CD4-positive, alpha-beta T cell (primary cell): ENCODE results near the gene ARIH2. TPM values are rescaled to one million over a fixed set of nuclear protein-coding genes. Genes with fewer than 3 reads are reported as not detected.

Source experiments
- ATAC-seq: fragments of 200-7000 bp; cut with Tn5 transposase; one replicate; pipeline ENCODE4 v1.10.0; 2022; ENCODE audit warnings: mild to moderate bottlenecking; ENCODE audit not compliant: poor library complexity
- CTCF ChIA-PET: fragments of 350-600 bp; sonication (Branson Sonifier 250); formaldehyde crosslinking; loops from one replicate; lab custom pipeline; 2021; ENCODE audit warnings: antibody characterized with exemption, inconsistent platforms; lab: Charles Lee
- POLR2A ChIA-PET: fragments of 350-600 bp; sonication (Branson Sonifier 250); formaldehyde crosslinking; loops from one replicate; lab custom pipeline; 2021; ENCODE audit warnings: antibody characterized with exemption, inconsistent platforms; lab: Charles Lee
- DNase-seq, 14 experiments: peaks; one replicate each; pipeline ENCODE4 v3.0.0-alpha.2; 2013 to 2020; ENCODE audit warnings: mixed read lengths in 2 of 14
- H3K27ac ChIP-seq, 2 donors: one replicate each; pipeline versions ENCODE4 v1.5.1 to v1.7.0; 2013; ENCODE audit warnings: low read length in 2 of 2, low read depth in 1 of 2, mild to moderate bottlenecking in 1 of 2
- H3K27me3 ChIP-seq, 2 experiments: 1 replicate in 1 of 2; 2 replicates in 1 of 2; pipeline versions ENCODE4 v1.6.1 to v1.7.0; 2013; ENCODE audit warnings: low read length in 2 of 2, control low read depth in 1 of 2, mild to moderate bottlenecking in 1 of 2, moderate library complexity in 1 of 2; ENCODE audit not compliant: insufficient read depth in 2 of 2, control insufficient read depth in 1 of 2
- H3K36me3 ChIP-seq: one replicate; pipeline ENCODE4 v1.6.1; 2013; ENCODE audit warnings: low read length, control low read depth; ENCODE audit not compliant: insufficient read depth
- H3K4me1 ChIP-seq: one replicate; pipeline ENCODE4 v1.6.1; 2013; ENCODE audit warnings: low read length, control low read depth; ENCODE audit not compliant: insufficient read depth
- H3K4me3 ChIP-seq: one replicate; pipeline ENCODE4 v1.5.1; 2013; ENCODE audit warnings: mild to moderate bottlenecking, low read length, moderate library complexity
- H3K9me3 ChIP-seq, 2 experiments: 1 replicate in 1 of 2; 2 replicates in 1 of 2; pipeline versions ENCODE4 v1.6.1 to v1.7.0; 2013; ENCODE audit warnings: low read length in 2 of 2, mild to moderate bottlenecking in 2 of 2, control low read depth in 1 of 2, moderate library complexity in 1 of 2; ENCODE audit not compliant: control insufficient read depth in 1 of 2, insufficient read depth in 1 of 2
- H3K27ac Mint-ChIP-seq: one replicate; pipeline ENCODE4 v1.8.0; 2020; ENCODE audit warnings: mixed read lengths
- H3K27me3 Mint-ChIP-seq: one replicate; pipeline ENCODE4 v1.8.0; 2021; ENCODE audit warnings: mixed read lengths
- H3K36me3 Mint-ChIP-seq: one replicate; pipeline ENCODE4 v1.8.0; 2021; ENCODE audit warnings: low read depth, mixed read lengths
- H3K4me1 Mint-ChIP-seq: one replicate; pipeline ENCODE4 v1.8.0; 2021; ENCODE audit warnings: low read depth, mixed read lengths
- H3K4me3 Mint-ChIP-seq: one replicate; pipeline ENCODE4 v1.8.0; 2020; ENCODE audit warnings: mild to moderate bottlenecking, mixed read lengths
- H3K9me3 Mint-ChIP-seq: one replicate; pipeline ENCODE4 v1.8.0; 2020; ENCODE audit warnings: mixed read lengths
- CTCF ChIP-seq: fragments of 200-600 bp; IDR thresholded peaks from one replicate; pipeline ENCODE4 v1.8.0; 2022; ENCODE audit warnings: antibody characterized with exemption, mild to moderate bottlenecking
- intact Hi-C, 2 experiments: fragments of 100-400 bp; cut with DNase I in 1 of 2; cut with micrococcal nuclease in 1 of 2; formaldehyde crosslinking; loops; one replicate each; pipeline versions ENCODE4 v1.15.1 to v1.9.0; 2023 to 2025; cut with DNase I, micrococcal nuclease
- total RNA-seq, 174 experiments: library from RNA in 2 of 174; stranded (reverse) in 2 of 174; gene quantifications; one replicate each; pipeline ENCODE4 v1.2.3 and lab custom pipeline; 2021 to 2026

ARIH2 gene
- total RNA-seq, 2 experiments from 2014 or later, result 182 TPM

GRCh38 chr3:48989126-48989795 is 70.6 kb downstream of the ARIH2 start:
- intact Hi-C loops, result loop anchor here (2.0 to 10.0 kb wide), 5 partner anchors 32 to 456 kb away; partner anchors contain the start of genes IMPDH2 (in 2 of the 2), C3orf62 (in 1 of the 2) and QRICH1 (in 1 of the 2)
- peaks cover 40% of the 10 kb centered on the region for H3K4me1 Mint-ChIP-seq
- ATAC-seq, result no peak
- no peaks in the 10 kb centered on the region for H3K9me3 ChIP-seq
- no peaks in the 10 kb centered on the region for H3K27me3 Mint-ChIP-seq
- ChIA-PET CTCF (interaction anchor here (0.7 to 6.6 kb wide), 8 partner anchors 18 to 351 kb away, joined by 3 to 100 read pairs (median 10); partner anchors contain the start of genes DALRD3, IMPDH2, NCKIPSD and NDUFAF3), POLR2A (interaction anchor here (0.7 to 7.2 kb wide), 11 partner anchors 18 to 169 kb away, joined by 3 to 146 read pairs (median 7); partner anchors contain the start of genes DALRD3, IMPDH2, NDUFAF3 and QRICH1)
- peak overlapping the region; percentile 71 to 72 for H3K27ac ChIP-seq
- H3K27me3 ChIP-seq, result no peaks in the 10 kb centered on the region
- no peak for DNase-seq
- H3K4me3 ChIP-seq, result peak overlapping the region; percentile 81
- H3K36me3 ChIP-seq, result peaks cover 21% of the 10 kb centered on the region
- peak overlapping the region; percentile 93 for H3K4me3 Mint-ChIP-seq
- H3K36me3 Mint-ChIP-seq, result peaks cover 27% of the 10 kb centered on the region
- TF ChIP-seq CTCF, result no peak
- H3K27ac Mint-ChIP-seq, result peak overlapping the region; percentile 91
- H3K4me1 ChIP-seq, result peaks cover 48% of the 10 kb centered on the region
- H3K9me3 Mint-ChIP-seq, result no peaks in the 10 kb centered on the region

GRCh38 chr3:48989796-48990635 is 71.4 kb downstream of the ARIH2 start, which contains the start of gene P4HTM:
Gene P4HTM, plus strand, starts transcription at chr3:48990241. Its CDS starts 16 bp downstream, at chr3:48990257.
- Mint-ChIP-seq H3K27me3 (no peaks in the 10 kb centered on the region), H3K27ac (peak within 1 kb of the TSS; percentile 94), H3K9me3 (no peaks in the 10 kb centered on the region), H3K4me1 (peaks cover 40% of the 10 kb centered on the region), H3K4me3 (peak within 1 kb of the TSS; percentile 96), H3K36me3 (peaks cover 27% of the 10 kb centered on the region)
- DNase-seq, result peak; percentile 45 to 88 (median 73)
- ChIA-PET POLR2A (interaction anchor here (0.7 to 7.2 kb wide), 15 partner anchors 18 to 350 kb away, joined by 3 to 146 read pairs (median 5); partner anchors contain the start of genes DALRD3, IMPDH2, NDUFAF3 and QRICH1), CTCF (interaction anchor here (0.7 to 6.6 kb wide), 7 partner anchors 17 to 350 kb away, joined by 3 to 100 read pairs (median 16); partner anchors contain the start of genes DALRD3, IMPDH2, NDUFAF3 and WDR6)
- ATAC-seq, result peak; percentile 60
- peak within 1 kb of the TSS; percentile 71 to 72 for H3K27ac ChIP-seq
- H3K36me3 ChIP-seq, result peaks cover 17% of the 10 kb centered on the region
- no peaks in the 10 kb centered on the region for H3K27me3 ChIP-seq
- peaks cover 48% of the 10 kb centered on the region for H3K4me1 ChIP-seq
- TF ChIP-seq CTCF, result peak; percentile 39
- peak within 1 kb of the TSS; percentile 81 for H3K4me3 ChIP-seq
- intact Hi-C loops, result loop anchor here (2.0 to 10.0 kb wide), 6 partner anchors 17 to 455 kb away; partner anchors contain the start of genes IMPDH2 (in 2 of the 2), C3orf62 (in 1 of the 2), QRICH1 (in 1 of the 2) and WDR6 (in 1 of the 2)
- no peaks in the 10 kb centered on the region for H3K9me3 ChIP-seq
